ENCODE data around the gene GRID1. TPM values are rescaled to one million over a fixed set of nuclear protein-coding genes. Genes with fewer than 3 reads are reported as not detected.

Gene GRID1
- total RNA-seq, 1 donor from 2014 or later = 9.2 TPM

GRCh38 chr10:85624511-85624910 is 742.1 kb downstream of the GRID1 start:
- peaks cover 9% of the 10 kb centered on the region for H3K9me3 Mint-ChIP-seq
- no peaks in the 10 kb centered on the region for H3K36me3 Mint-ChIP-seq
- TF ChIP-seq, protein P1, sequence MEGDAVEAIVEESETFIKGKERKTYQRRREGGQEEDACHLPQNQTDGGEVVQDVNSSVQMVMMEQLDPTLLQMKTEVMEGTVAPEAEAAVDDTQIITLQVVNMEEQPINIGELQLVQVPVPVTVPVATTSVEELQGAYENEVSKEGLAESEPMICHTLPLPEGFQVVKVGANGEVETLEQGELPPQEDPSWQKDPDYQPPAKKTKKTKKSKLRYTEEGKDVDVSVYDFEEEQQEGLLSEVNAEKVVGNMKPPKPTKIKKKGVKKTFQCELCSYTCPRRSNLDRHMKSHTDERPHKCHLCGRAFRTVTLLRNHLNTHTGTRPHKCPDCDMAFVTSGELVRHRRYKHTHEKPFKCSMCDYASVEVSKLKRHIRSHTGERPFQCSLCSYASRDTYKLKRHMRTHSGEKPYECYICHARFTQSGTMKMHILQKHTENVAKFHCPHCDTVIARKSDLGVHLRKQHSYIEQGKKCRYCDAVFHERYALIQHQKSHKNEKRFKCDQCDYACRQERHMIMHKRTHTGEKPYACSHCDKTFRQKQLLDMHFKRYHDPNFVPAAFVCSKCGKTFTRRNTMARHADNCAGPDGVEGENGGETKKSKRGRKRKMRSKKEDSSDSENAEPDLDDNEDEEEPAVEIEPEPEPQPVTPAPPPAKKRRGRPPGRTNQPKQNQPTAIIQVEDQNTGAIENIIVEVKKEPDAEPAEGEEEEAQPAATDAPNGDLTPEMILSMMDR (conservative IDR thresholded peaks at IDR 0.05) = no peak
- no peak overlapping the region for H3K4me3 Mint-ChIP-seq
- no peaks in the 10 kb centered on the region for H3K4me1 Mint-ChIP-seq (ENCODE audit: unreplicated experiment)
- DNase-seq (ENCODE audit: extremely low spot score, unreplicated experiment) = no peak
- no peak overlapping the region for H3K27ac Mint-ChIP-seq
- H3K27me3 Mint-ChIP-seq = peaks cover 5% of the 10 kb centered on the region

DNA sequence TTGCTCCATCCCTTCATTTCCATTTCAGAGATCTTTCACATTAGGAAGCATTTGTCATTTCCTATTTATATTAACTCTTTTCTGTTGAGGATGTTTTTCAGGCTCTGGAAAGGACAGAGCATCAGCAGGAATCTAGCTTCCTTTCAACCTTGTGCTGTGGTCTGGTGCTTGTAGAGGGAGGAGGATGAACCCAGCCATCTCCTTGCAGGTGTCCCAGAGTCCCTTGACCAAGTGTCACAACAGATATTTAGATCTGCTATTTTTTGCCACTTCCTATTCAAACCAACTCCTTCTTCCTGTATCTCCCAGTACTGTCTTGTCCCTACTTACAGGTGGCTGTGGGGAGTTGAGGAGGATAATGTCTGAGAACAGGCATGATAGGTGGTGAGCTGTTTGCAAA is 742.8 kb downstream of the GRID1 start:
- H3K4me3 Mint-ChIP-seq = no peak overlapping the region
- no peak overlapping the region for H3K27ac Mint-ChIP-seq
- H3K9me3 Mint-ChIP-seq = peaks cover 9% of the 10 kb centered on the region
- no peaks in the 10 kb centered on the region for H3K4me1 Mint-ChIP-seq (ENCODE audit: unreplicated experiment)
- TF ChIP-seq, protein P1 (conservative IDR thresholded peaks at IDR 0.05) = no peak
- no peaks in the 10 kb centered on the region for H3K36me3 Mint-ChIP-seq
- DNase-seq (ENCODE audit: extremely low spot score, unreplicated experiment) = no peak
- peaks cover 5% of the 10 kb centered on the region for H3K27me3 Mint-ChIP-seq

GRCh38 chr10:85623342-85623741 is 743.3 kb downstream of the GRID1 start:
- no peak for DNase-seq (ENCODE audit: extremely low spot score, unreplicated experiment)
- Mint-ChIP-seq H3K36me3 (no peaks in the 10 kb centered on the region), H3K27me3 (peaks cover 5% of the 10 kb centered on the region), H3K9me3 (peaks cover 9% of the 10 kb centered on the region), H3K4me3 (no peak overlapping the region), H3K27ac (no peak overlapping the region), H3K4me1 (ENCODE audit: unreplicated experiment) (no peaks in the 10 kb centered on the region)
- TF ChIP-seq, protein P1 (conservative IDR thresholded peaks at IDR 0.05) = no peak

GRCh38 chr10:85622425-85622824 is 744.2 kb downstream of the GRID1 start:
- Mint-ChIP-seq H3K36me3 (no peaks in the 10 kb centered on the region), H3K4me1 (ENCODE audit: unreplicated experiment) (no peaks in the 10 kb centered on the region), H3K27ac (no peak overlapping the region), H3K4me3 (no peak overlapping the region), H3K9me3 (peaks cover 9% of the 10 kb centered on the region), H3K27me3 (peaks cover 5% of the 10 kb centered on the region)
- TF ChIP-seq, protein P1 (conservative IDR thresholded peaks at IDR 0.05) = no peak
- no peak for DNase-seq (ENCODE audit: extremely low spot score, unreplicated experiment)

- H3K27me3 Mint-ChIP-seq = peaks cover 5% of the 10 kb centered on the region
- no peaks in the 10 kb centered on the region for H3K4me1 Mint-ChIP-seq (ENCODE audit: unreplicated experiment)
- H3K9me3 Mint-ChIP-seq = peaks cover 9% of the 10 kb centered on the region
- H3K4me3 Mint-ChIP-seq = no peak overlapping the region
- DNase-seq (ENCODE audit: extremely low spot score, unreplicated experiment) = no peak
- TF ChIP-seq, protein P1 (conservative IDR thresholded peaks at IDR 0.05) = no peak
- H3K27ac Mint-ChIP-seq = no peak overlapping the region
- no peaks in the 10 kb centered on the region for H3K36me3 Mint-ChIP-seq
These were observed 745.0 kb downstream of the GRID1 start for GRCh38 chr10:85621562-85621961.

- no peak for DNase-seq (ENCODE audit: extremely low spot score, unreplicated experiment)
- Mint-ChIP-seq H3K4me3 (no peak overlapping the region), H3K27me3 (peaks cover 5% of the 10 kb centered on the region), H3K4me1 (ENCODE audit: unreplicated experiment) (no peaks in the 10 kb centered on the region), H3K36me3 (no peaks in the 10 kb centered on the region), H3K9me3 (peaks cover 9% of the 10 kb centered on the region), H3K27ac (no peak overlapping the region)
- TF ChIP-seq, protein P1 (conservative IDR thresholded peaks at IDR 0.05) = no peak
These were observed 745.8 kb downstream of the GRID1 start for GRCh38 chr10:85620807-85621206.

Measured in type B pancreatic cell (in vitro differentiated cells).